GM21360 (cell line): ENCODE data around the gene DUSP16.
"Not testable (repeated sequence)": the region's sequence is repeated elsewhere in the genome, so short reads cannot be mapped to it uniquely, and the experiment has no call there.

Experiments
- ATAC-seq: cut with Tn5 transposase; IDR thresholded peaks from one replicate; pipeline ENCODE4 v1.9.1; 2021; ENCODE audit warnings: mild to moderate bottlenecking, moderate library complexity; ENCODE audit not compliant: unreplicated experiment

DUSP16 gene

GRCh38 chr12:12473223-12473622 lies 89.4 kb downstream of the DUSP16 start:
- no peak for ATAC-seq

DNA sequence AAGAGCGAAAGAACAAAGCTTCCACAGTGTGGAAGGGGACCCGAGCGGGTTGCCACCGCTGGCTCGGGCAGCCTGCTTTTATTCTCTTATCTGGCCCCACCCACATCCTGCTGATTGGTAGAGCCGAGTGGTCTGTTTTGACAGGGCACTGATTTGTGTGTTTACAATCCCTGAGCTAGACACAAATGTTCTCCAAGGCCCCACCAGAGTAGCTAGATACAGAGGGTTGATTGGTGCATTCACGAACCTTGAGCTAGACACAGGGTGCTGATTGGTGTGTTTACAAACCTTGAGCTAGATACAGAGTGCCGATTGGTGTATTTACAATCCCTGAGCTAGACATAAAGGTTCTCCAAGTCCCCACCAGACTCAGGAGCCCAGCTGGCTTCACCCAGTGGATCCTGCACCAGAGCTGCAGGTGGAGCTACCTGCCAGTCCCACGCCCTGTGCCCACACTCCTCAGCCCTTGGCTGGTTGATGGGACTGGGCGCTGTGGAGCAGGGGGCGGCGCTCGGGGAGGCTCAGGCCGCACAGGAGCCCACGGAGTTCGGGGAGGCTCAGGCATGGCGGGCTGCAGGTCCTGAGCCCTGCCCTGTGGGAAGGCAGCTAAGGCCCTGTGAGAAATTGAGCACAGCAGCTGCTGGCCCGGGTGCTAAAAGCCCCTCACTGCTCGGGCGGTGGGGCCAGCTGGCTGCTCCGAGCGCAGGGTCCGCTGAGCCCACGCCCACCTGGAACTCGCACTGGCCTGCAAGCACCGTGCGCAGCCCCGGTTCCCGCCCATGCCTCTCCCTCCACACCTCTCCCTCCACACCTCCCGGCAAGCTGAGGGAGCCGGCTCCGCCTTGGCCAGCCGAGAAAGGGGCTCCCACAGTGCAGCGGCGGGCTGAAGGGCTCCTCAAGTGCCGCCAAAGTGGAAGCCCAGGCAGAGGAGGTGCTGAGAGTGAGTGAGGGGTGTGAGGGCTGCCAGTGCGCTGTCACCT lies 90.4 kb downstream of the DUSP16 start:
- ATAC-seq, result not testable (repeated sequence)

DNA sequence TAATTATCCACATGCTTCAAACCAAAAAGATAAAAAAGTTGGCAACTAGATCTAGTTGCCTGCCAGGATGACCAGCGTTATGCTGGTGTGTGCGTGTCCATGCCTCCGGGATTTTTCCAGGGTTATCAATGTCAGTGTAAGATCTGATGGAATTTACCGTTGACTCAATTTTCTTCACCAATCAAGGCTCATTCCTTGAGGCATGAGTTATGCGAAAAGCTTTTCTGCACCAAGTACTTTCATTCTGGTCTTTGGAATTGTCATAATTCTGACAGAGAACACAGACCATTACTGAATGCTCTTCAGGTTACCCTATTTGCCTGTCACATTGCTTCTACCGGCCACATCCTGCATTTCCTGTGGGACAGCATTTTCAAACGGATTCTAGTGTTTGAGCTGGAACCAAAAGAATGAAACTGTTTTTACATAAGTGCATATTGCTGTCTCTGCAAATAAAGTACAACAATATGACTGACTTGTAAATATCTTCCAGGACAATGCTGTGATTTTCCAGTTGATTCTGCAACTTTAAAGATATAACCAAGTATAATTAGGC lies 91.8 kb downstream of the DUSP16 start:
- no peak for ATAC-seq

- ATAC-seq, result no peak
These were observed 93.3 kb downstream of the DUSP16 start for GRCh38 chr12:12469386-12469785.

DNA sequence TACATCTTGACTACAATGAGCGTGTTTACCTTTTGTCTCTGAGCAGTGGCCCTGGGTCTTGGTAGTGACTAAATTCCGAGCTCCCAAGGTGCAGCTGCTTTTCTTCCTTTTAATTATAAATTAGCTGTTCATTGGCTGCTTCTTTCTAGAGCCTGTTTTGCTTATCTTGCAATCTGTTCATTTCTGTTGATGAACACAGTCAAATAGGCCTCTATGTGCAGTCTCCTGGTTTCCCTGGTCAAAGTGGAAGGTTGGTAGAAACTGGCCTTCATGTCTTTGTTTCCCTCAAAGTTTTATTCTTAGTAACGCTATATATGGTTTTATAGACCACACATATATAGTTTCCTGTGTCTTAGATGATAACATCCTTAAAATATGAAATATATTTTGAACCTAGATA lies 94.1 kb downstream of the DUSP16 start:
- ATAC-seq, result no peak

DNA sequence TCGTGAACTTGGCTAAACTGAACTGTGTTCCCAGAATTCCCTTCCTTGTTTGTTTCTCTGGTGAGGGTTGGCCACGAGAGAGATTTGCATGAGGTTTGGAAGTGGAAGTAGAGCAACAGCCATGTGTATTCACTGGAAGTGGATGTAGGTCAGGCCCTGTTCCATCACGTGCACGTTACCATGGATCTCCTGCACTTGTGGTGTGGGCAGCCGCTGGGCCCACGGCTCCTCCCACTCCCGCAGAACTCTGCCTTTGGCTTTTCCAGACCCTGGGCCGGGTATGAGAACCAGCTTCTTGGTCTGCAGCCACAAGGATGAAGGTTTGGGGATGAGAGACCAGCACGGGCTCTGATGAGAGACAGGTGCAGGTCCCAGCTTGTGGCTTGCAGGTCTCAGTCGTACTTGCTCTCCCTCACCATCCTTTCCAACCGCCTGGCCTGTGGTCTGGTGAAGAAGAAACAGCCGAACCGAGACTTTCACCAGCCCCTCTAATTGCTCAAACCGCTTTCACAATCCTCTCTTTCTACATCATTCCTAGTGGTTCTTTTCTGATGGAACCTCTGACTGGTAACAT lies 94.9 kb downstream of the DUSP16 start:
- ATAC-seq, result no peak

DNA sequence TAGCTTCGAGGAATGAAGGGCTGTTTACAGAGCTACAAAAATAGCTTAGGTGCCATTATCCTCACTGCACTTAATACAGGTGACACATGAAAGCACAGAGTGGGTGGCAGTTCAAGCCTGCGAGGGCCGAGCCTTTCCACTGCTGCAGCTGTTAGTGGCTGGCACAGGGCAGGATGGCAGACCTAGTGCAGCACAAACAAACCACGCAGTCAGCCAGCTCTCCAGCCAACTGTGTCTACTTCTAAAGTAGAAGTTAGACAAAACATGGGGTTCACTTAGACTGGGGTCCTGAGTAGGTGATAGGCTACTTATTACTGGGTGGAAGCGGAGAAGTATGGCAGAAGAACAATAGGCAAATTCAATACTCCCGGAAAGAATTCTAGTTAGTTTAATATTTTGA lies 95.4 kb downstream of the DUSP16 start:
- no peak for ATAC-seq

GRCh38 chr12:12466157-12466556 lies 96.5 kb downstream of the DUSP16 start:
- no peak for ATAC-seq

DNA sequence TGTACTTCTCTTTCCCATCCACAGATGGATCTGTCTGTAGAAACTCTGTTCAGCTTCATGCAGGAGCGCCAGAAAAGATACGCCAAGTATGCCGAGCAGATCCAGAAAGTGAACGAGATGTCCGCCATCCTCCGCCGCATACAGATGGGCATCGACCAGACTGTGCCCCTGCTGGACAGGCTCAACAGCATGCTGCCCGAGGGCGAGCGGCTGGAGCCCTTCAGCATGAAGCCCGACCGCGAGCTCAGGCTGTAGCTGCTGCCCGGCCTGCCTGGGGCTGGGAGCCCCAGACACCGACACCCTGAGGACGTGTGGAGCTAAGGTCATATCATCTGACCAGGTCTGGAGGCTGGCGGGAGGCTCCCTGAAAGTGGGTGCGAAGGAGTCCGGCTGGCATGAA lies 97.1 kb downstream of the DUSP16 start:
- ATAC-seq, result no peak

DNA sequence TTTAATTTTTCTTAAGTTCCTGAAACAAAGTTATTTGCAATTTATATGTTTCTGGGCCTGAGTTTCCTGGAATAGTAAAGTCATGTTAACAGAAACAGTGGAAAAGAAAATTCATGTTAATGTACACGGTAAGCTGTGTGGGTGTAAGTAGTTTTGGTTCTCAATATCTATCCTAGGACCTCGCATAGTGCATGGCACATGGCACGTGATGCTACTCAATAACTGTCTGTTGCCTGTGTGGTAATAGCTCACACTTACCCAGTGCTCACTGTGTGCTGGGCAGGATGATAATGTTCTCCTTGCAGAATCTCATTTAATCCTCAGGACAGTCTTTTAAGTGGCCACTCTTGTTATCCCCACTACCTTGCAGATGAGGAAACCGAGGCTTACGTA lies 100.7 kb downstream of the DUSP16 start:
- no peak for ATAC-seq

GRCh38 chr12:12460935-12461922 lies 101.4 kb downstream of the DUSP16 start:
- ATAC-seq, result no peak

DNA sequence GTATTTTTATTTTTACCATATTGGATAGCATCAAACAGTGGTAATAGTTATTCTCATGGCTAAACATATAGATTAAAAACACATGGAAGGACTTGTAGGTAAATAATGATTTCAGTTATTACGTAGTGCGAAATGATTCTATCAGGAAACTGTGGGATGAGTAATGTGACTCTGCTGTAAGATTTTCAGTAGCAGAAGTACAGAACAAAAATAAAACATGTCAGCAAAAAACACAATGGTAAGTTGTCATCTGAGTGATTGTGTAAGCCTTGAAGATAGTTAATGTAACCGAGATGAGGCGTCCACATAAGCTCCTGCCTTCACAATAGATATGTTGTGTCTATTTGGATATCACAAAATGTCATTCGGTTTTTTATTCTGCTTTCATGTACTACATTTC lies 106.0 kb downstream of the DUSP16 start:
- no peak for ATAC-seq

GRCh38 chr12:12454315-12454714 lies 108.3 kb downstream of the DUSP16 start:
- no peak for ATAC-seq

- ATAC-seq, result no peak
These were observed 109.0 kb downstream of the DUSP16 start for GRCh38 chr12:12453635-12454034.

- ATAC-seq, result no peak
These were observed 110.2 kb downstream of the DUSP16 start for GRCh38 chr12:12452326-12452902.

DNA sequence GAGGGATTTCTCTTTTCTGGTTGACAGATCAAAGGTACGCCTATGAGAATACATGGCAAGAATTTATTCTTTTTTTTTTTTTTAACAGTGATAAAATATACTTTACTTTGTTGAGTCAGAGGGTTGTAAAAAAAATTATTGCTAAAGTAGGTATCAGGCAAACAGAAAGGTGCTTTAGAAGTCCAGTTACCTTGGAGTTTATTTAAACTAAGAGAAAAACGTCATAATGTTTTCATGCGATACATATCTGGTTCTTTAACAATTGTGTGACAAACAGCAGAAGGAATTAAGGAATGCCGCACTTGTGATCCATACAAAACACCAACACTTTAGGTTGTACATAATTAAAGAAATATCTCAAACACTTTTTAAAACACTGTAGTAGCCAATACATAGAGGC lies 111.6 kb downstream of the DUSP16 start:
- no peak for ATAC-seq

DNA sequence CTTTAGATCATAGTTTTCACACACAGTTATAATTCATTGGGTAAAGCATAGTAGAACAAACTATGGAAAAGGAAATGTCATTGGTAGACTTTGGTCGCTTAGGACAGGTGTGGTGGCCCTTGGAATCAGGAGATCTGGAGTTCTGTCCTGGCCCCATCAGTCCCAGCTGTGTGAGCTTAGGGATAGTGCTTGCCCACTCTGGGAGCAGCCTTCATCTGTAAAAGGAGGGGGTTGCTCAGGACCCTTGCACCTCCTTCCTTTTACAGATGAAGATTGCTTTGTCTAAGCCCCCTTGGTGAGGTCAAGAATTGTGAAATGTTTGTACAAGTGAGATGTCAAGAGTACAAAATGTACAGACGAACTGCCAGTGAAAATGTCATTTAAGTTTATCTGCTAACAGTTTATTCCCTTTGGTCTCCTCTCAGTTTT lies 112.6 kb downstream of the DUSP16 start:
- ATAC-seq, result no peak

DNA sequence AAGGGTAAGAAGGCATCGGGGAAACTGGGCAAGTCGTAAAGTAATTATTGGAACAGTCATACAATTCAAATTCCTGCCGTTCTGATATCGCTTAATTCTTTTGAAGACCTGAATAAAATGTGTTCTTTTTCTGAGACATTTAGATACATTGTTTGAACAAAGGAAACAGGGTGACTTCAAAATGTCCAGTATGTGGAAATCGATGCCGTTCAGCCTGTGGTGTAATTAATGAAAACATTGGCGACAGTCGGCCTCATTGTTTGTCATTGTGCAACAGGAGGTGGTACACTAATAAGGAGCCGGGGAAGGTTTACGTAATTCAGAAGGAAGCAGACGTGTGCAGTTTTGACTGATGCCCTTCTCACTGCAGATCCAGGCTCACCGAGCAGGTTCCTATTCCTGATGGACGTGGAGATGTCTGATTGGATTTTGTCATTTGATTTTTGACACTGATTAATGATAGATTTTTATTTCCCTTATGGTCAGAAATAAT lies 113.1 kb downstream of the DUSP16 start:
- no peak for ATAC-seq

DNA sequence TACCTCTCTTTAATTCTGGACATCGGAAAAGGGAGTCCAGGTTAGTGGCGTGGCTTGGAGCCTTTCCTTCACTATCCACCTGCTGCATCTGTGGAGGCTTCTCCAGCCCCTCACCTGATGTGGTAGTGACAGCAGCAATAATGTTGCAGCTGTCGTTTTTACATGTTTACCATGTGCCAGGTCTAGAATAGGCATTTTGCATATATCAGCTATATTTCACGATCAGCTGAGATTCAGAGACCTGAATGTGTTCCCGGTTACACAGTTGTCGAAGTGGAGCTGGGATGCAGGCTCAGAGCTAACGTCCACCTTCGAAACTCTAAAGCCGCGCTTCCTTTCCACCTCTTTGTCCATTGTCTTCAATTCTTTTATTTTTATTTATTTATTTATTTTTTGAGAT lies 114.8 kb downstream of the DUSP16 start:
- ATAC-seq, result no peak

DNA sequence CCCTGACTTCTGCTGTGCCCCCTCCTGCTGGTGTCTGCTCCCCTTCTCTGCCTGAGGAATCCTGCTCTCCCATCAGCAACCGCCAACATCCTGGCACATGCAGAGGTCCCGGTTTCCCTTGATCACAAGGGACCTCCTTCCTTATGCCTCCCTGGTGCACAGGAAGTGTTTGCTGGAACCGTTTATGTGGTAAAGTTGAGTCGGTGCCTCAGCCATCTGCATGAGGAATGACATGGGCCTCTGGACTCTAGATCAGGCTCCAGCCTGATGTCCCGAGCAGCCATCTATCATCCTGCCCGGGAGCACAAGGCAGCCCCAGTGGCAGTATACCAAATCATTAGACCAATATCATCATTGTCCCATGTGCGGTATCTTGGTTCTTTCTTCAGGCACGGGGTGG lies 115.4 kb downstream of the DUSP16 start:
- no peak for ATAC-seq
